DMS153 treated with DMSO at 0.1 percent for 48 hours (cell line): ENCODE data around the gene RPL39L.
"Not testable (repeated sequence)": the region's sequence is repeated elsewhere in the genome, so short reads cannot be mapped to it uniquely, and the experiment has no call there.

Source experiments
- DNase-seq: peaks from one replicate; lab custom pipeline; 2025; ENCODE audit not compliant: unreplicated experiment; lab: John Stamatoyannopoulos, UW

The RPL39L gene

DNA sequence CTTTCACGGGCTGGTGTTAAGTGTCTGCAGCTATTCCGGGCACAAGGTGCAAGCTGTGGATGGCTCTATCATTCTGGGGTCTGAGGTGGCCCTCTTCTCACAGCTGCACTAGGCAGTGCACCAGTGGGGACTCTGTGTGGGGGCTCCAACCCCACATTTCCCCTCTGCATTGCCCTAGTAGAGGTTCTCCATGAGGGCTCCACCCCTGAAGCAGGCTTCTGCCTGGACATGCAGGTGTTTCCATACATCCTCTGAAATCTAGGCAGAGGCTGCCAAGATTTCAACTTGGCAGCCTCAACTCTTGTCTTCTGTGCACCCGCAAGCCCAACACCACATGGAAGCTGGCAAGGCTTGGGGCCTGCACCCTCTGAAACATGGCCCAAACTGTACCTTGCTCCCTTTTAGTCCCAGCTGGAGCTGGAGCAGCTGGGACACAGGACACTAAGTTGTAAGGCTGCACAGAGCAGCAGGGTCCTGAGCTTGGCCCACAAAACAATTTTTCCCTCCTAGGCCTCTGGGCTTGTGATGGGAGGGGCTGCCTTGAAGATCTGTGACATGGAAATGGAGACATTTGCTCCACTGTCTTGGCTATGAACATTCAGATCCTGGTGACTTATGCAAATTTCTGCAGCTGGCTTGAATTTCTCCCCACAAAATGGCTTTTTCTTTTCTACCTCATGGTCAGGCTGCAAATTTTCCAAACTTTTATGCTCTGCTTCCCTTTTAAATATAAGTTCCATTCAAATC lies 6.0 kb upstream of the RPL39L start:
- no peak for DNase-seq

DNA sequence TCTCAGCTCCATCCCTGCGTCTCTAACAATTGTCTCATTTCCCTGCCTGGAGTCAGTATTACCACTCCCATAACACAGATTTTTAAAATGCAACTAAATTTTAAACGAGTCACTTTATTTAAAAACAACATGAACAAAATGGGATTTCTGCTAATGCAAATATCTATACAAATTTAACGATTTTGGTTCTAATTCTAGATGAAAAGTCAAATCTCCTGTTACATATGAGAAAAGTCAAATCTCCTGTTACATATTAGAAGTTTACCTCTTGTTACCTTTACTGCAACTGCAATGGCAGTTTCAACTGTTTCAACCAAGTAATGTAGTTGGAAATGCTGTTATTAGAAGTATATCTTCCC lies 578 bp upstream of the RPL39L start:
- DNase-seq = no peak

DNA sequence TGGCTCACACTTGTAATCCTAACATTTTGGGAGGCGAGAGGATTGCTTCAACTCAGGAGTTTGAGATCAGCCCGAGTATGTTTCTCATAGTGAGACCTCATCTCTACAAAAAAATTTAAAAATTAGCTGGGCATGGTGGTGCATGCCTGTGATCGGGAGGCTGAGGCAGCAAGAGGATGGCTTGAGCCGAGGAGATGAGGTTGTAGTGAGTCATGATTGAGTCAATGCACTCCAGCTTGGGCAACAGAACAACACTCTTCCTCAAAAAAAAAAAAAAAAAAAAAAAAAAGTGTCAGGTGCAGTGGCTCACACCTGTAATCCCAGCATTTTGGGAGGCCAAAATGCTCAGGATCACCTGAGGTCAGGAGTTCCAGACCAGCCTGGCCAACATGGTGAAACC lies 2.4 kb downstream of the RPL39L start:
- DNase-seq = no peak

DNA sequence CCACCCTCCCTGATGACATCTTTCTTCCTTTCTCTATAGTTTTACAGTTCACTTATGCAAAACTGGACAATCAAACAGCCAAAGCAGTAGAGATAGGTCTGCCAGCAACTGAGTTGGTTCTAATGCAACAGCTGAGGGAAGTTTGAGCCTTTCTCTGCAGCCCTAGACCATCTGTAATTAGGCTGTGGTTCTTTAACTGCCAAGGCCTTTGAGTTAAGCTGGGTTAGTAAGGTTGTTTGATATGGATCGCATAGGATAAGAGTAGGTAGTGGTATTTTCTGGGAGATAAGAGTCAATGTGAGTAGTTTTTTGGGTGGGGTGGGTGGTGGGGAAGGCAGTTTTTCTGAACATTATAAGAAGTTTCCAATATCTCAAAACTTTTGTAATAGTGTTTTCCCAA lies 3.0 kb downstream of the RPL39L start:
- no peak for DNase-seq

DNA sequence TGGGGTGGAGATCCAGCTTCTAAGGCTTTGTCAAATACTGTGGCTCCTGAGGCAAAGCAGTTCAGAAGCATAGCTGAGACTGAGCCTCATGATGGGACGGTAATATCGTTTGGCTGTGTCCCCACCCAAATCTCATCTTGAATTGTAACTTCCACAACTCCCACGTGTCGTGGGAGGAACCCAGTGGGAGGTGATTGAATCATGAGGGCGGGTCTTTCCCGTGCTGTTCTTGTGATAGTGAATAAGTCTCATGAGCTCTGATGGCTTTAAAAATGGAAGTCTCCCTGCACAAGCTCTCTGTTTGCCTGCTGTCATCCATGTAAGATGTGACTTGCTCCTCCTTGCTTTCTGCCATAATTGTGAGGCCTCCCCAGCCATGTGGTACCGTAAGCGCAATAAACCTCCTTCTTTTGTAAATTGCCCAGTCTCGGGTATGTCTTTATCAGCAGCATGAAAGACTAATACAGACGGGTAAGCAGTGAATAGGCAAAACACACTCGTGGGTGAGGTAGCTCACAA lies 4.1 kb downstream of the RPL39L start:
- not testable (repeated sequence) for DNase-seq

DNA sequence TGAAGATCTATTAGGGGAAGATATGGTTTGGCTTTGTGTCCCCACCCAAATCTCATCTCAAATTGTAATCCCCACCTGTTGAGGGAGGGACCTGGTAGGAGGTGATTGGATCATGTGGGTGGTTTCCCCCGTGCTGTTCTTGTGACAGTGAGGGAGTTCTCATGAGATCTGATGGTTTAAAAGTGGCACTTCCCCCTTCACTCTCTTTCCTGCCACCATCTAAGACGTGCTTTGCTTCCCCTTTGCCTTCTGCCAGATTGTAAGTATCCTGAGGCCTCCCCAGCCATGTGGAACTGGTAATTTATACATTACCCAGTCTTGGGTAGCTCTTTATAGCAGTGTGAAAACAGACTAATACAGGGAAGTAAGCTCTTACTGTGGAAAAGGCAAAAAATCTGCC lies 6.1 kb downstream of the RPL39L start:
- not testable (repeated sequence) for DNase-seq

DNA sequence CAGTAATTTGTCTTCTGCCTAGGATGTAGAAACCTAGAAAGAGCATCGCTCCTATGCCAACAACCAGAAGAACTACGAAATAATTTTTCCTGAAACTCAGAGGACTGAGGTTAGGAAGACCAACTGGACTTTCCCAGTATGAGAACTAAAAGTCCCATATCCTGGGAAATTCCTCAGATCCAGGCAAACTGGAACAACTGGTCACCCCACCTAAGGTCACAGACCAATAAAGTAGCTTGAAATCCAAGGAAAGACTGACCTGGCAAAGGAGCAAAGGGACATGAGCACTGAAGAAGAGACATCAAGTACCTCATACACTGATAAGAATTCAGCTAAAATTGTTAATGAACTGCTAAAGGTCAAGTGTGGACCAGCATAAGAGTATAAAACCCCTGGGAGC lies 6.6 kb downstream of the RPL39L start:
- no peak for DNase-seq

DNA sequence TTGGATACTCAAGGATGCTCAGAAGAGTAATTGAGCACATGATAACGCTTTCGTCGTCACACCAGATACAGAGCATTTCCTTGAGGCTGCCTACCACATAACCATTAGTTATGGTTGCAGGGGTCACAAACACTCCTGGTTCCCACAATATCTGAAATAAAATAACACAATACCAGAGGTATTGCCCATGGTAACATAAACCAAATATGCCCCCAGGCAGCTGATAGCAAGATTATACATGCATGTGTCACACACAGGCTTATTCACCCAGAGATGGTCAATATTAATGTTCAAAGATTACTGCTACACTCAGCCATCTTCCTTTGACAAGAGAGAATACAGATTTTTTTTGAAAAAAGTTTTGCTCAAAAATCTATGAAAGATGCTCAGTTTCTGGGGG lies 7.3 kb downstream of the RPL39L start:
- DNase-seq = no peak

DNA sequence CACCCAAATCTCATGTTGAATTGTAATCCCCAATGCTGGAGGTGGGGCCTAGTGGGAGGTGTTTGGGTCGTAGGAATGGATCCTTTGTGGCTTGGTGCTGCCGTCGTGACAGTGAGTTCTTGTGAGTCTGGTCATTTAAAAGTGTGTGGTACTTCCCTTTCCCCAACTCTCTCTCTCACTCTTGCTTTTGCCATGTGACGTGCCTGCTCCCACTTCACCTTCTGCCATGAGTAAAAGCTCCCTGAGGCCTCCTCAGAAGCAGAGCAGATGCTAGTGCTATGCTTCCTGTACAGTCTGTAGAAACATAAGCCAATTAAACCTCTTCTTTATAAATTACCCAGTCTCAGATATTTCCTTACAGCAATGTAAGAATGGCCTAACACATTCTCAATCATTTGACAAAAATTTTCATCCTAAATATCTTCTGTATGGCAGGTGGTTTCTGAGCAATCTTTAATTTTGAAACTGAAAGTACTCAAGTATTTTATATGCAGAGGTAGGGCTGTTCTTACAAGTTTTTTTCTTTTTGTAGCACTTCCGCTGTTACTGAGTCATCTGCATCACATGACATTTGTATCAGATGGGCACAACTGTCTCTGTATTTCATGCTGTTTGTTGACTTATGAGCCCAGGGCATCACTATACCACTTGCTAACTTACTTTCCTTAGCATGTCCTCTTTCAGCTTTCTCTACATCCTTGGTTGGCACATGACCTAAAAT lies 8.8 kb downstream of the RPL39L start:
- no peak for DNase-seq

DNA sequence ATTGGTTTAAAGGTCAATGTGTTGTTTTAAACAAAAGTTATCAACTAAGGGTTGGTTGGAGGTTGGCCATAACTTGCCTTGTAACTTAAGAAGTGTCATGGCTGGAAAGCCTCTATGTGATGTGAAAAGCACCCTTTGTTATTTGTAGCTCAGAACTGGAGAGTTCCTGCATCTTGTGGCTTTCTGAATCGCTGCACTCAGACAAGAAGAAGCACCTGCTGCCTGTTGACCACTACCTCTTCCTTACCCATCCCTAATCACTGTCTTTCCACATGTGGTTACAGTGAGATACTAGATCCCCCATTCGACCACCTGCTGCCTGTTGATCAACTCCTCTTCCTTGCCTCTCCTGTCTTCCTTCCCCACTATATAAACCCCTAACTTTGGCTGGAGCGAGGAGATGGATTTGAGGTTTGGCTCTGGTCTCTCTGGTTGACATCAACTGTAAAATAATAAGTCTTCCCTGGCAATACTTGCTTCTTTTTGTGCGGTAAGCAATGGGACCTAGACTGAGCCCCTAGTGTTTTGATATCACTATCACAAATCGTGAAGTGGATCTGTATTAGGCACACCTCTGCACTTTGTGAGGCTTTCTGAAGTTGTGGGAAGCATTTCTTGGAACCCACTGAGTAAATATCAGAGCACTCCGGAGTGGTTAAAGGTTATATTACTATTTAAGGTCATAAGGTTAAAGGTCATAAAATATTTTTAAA lies 13.8 kb downstream of the RPL39L start:
- no peak for DNase-seq

DNA sequence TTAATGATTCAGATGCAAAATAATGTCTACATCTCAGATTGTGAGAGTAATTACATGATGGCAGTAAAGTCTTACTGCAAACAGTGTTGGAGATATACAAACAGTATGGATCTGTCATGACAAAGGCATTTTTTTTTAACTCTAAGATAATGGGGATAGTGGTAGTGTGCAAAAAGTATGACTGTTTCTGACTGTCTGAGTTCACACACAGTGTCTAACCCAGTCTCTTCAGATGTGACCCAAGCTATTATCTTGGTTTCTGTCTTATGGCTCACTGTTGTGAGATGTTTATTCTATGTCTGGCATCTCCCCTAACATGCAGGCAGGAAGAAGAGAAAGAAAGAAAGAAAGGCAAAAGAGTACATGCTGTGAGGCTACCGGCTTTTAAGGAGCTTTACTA lies 17.0 kb downstream of the RPL39L start:
- DNase-seq = no peak

DNA sequence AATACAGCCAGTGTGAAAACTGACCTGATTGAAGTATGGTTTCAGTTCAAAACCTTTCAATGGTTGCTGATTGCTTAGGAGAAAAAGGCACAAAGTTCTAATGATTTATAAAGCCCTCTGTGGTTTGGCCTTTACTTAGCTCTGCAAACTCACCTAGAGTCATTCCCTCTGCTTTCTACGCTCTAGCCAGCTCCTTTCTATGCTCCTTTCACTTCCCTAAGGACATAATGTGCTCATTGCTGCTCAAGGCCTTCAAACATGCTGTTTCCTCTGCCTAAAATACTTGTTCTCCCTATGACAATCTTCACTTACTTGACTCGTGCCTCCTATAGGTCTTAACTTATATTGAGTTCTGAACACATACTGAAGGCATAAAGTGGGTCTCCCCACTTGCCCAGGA lies 19.0 kb downstream of the RPL39L start:
- no peak for DNase-seq

DNA sequence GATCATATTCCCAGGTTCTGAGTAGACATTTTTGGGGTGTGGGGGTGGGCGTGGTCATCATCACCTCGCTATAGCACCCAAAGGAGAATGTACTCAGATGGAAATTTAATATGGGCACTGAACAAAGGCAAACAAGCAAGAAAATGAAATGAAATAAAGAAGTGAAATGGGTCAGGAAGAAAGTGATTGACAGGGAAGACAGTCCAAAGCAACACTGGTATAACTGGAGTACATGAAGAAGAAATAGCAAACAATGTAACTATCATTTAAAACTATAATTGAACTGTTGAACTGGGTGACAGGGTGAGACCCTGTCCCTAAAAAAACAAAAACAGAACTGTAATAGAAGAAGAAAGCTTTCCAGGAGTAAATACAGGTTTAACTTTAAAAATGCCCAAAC lies 24.8 kb downstream of the RPL39L start:
- no peak for DNase-seq

DNA sequence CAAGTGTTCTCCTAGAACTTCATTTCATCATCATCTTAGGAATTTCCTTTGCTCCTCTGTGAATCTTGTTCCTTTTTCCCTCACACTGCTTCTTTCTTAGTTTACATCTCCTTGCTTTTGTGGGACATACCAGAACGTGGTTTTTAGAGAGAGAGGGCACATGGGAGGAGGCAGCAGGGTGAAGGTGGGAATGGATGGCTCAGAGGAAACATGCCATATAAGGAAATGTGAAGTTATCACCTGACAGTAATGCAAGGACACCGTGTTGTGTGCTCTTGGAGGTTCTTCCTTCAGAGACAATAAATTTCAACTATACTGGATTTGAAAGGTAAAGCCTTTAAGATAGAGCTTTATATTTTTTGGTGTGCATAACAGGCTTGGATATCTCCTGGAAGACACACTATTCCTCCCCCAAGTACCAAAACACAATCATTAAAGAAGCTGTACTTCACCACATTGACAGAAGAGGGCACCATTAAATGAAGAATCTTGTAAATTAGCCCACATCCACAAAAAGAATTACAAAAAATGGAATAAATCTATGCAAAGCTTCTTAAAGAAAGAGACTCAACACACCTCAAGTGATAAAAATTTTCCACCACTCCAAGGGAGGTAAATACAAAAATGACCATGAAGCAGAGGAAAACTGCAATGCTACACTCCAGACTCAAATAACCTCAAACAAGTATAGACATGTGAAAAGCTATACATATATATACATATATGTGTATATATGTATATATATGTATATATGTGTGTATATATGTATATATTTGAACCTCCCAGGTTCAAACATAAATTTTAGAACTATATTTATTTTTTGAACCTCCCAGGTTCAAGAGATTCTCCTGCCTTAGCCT lies 26.1 kb downstream of the RPL39L start:
- DNase-seq = no peak

DNA sequence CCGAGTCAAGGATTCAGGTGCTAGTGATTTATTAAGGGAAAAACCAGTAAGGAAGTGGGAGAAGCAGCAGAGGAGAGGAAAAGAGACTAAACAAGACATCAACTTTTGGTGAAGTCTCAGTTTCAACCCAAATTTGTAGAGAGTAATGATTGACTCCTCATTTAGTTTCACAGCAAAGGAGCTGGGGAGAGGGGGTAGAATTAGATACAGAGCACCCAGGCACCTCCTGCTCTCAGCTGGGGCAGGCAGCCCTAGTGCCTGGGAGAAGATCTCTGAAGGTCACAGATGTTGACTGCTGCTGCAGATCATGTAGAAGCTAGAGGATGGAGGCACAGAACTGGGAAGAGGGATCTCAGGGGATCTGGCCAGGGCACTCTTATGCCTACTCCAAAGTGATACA lies 29.1 kb downstream of the RPL39L start:
- no peak for DNase-seq

DNA sequence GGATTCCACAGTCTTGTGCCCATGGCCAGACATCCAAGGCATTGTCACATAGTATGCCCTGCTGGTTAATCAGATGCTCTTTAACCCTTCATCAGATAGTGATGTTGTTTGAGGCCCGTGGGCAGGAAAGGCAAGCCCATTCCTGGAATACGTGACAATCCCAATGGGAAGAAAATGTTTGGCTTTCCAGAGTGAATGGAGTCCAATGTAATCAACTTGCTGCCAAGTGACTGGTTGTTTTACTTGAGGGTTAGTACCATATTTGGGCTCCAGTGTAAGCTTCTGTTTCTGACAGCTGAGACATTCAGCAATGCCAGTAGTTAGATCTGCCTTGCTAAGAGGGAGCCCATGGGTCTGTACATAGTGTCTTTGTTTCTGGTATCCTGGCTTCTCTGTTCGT lies 31.3 kb downstream of the RPL39L start:
- no peak for DNase-seq

DNA sequence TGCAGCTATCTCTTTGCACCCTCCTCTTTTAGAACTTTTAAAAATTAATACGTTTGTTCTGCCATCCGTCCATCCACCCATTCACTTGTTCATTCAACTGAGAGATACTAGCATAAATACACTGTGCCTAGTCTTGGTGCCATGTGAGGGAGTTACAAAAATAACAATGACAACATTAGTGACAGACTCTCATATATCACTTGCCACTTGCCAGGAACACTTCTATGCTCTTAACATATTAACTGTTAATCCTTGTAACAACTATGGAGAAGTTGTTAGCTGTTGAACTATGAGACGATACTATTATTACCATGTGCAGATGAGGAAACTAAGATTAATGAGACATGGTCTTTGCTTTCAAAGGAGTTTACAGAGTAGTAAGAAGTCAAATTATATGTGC lies 33.6 kb downstream of the RPL39L start:
- DNase-seq = no peak

DNA sequence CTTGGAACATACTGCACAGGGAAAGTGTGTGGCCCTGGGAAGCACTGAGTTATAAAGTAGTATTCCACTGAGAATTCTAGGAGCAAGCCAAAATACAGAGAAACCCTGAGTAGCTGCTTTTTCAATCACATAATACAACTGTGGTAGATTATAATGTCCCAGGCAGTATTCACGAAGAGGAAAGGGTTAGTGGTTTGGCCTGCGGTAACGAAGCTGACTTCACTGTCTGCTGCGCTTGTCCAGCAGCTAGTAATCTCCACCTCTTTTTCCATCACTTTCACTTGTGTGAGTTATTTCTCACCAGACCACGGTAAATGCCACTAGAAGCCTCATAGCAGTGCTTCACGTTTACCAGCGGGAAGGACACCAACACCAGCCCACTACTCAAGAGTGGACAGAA lies 34.4 kb downstream of the RPL39L start:
- DNase-seq = no peak

DNA sequence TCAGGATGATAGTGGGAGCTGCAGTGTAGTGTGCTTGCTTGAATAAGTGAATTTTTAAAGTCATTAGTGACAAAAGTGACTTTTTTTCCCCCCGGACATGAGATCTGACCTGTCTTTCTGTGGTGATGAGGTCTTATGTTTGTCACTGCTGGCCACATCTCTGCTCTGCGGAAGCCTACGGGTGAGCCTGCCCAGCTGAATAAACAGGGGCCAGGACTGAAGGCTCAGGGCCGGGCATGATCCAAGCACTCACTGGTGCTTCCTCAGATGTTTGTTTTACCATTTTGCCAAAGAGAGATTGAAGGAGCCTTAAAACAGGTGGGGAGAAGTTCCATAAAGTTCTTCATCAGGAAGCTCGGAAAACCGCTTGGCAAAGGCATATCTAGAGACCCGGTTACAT lies 35.0 kb downstream of the RPL39L start:
- DNase-seq = no peak

DNA sequence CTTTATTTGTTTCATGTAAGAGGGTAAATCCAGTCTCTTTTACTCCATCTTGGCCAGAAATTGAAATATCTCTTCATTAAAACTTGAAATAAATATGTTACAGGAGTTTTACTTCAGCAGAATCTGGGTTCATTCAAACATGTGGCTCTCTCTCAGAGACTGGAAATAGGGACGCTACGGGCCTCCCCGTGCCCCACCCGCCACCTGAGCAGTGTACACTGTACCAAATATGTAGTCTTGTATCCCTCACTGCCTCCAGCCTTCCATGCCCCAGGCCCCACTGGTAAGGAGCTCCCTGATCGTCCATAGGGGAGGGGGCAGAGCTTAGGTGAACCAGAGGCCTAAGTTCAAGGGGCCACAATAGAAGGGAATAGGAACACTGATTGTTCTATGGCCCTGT lies 36.0 kb downstream of the RPL39L start:
- no peak for DNase-seq

DNA sequence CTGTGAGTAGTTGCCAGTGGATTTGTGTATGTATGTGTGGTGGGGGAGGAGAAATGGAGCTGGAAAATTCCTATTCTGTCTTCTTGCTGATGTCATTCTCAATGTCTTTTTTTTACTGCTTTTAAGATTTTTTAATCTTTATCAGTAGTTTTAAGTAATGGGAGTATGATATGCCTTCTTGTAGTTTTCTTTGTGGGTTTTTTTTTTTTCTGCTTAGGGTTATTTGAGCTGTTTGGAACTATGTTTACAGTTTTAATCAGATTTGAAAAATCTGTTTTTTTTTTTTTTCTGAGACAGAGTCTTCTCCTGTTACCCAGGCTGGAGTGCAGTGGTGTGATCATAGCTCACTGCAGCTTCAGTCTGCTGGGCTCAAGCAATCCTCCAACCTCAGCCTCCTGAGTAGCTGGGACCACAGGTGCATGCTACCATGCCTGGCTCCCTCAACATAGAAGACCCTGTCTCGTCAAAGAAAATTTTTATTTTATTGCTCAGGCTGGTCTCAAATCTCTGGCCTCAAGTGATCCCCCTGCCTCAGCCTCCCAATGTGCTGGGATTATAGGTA lies 37.1 kb downstream of the RPL39L start:
- DNase-seq = no peak
